UCSD-AML1 (cell line): Measurements from ENCODE around the gene PPP1R12A.
"Not testable (repeated sequence)": the region's sequence is repeated elsewhere in the genome, so short reads cannot be mapped to it uniquely, and the experiment has no call there.

ENCODE experiments used
- DNase-seq: peaks from one replicate; lab custom pipeline; 2025; ENCODE audit not compliant: unreplicated experiment; lab: John Stamatoyannopoulos, UW

PPP1R12A gene

DNA sequence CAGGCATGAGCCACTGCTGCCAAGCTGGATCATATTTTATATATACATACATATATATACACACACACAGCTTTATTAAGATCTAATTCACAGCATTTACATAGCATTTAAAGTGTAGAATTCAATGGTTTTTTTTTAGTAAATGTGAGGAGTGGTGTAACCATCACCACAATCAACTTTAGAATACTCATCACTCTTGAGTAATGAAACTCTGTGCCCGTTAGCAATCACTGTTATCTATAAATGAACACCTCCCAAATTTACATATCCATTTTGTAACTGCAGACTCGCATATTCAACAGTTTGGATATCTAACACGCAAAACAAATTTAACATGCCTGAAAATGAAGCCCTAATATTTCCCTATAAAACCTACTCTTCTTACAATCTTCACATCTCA lies 90.9 kb downstream of the PPP1R12A start:
- no peak for DNase-seq

DNA sequence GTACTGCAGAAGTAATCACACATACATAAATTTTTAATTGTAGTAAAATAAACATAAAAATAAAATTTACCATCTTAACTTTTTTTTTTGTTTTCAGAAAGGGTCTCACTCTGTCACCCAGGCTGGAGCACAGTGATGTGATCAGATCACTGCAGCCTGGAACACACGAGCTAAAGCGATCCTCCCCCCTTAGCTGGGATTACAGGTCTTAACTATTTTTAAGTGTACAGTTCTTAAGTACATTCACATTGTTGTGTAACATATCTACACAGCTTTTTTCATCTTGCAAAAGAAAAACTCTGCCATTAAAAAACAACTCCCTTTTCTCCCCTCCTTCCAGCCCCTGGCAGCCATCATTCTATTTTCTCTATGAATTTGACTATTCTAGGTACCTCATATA lies 92.3 kb downstream of the PPP1R12A start:
- no peak for DNase-seq

DNA sequence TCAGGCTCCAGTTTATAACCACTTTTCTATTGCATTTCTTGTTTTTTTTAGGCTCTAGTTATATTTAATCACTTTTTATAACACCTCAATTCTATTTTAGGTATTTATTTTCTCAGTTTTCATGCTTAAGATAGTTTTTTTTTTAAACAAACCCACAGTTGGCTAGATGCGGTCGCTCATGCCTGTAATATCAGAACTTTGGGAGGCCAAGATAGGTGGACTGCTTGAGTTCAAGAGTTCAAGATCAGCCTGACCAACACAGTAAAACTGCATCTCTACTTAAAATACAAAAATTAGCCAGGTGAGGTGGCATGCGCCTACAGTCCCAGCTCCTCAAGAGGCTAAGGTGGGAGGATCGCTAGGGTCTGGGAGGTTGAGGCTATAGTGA lies 93.0 kb downstream of the PPP1R12A start:
- no peak for DNase-seq

DNA sequence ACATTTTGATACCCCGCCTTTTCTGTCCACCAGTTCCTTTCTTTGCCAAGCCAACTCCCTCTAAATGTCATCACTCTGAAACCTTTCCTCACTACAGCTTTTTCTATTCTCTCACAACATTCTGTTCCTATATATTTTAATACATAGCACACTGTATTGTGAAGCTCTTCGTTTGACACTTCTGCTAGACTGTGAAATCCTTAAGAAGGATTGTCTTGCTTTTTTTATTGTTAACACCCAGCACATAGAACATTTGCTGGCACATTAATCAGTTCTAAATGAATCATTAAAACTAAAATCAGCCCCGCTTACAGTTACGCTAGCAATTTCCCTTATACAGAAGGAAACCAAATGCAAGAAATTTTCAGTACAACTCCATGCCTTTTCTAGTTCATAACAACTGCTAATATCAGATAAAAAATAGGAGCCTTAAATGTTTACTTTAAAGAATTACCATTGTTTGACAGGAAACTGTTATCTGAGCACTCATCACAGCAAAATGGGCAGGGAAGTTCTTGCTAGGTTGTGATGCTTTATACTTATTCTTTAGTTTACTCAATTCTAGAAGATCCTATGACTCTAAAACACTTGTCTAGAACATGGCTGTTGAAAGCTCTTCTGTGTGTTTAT lies 93.5 kb downstream of the PPP1R12A start:
- DNase-seq: no peak

DNA sequence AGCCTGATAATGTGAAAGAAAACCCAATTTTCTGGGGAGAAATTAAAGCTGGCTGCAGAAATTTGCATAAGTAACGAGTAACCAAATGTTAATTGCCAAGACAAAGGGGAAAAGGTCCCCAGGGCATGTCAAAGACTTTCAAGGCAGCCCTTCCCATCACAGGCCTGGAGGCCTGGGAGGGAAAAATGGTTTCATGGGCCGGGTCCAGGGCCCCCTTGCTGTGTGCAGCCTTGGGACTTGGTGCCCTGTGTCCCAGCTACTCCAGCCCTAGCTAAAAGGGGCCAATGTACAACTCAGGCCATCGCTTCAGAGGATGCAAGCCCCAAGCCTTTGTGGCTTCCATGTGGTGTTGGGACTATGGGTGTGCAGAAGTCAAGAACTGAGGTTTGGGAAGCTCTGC lies 96.5 kb downstream of the PPP1R12A start:
- DNase-seq: no peak

DNA sequence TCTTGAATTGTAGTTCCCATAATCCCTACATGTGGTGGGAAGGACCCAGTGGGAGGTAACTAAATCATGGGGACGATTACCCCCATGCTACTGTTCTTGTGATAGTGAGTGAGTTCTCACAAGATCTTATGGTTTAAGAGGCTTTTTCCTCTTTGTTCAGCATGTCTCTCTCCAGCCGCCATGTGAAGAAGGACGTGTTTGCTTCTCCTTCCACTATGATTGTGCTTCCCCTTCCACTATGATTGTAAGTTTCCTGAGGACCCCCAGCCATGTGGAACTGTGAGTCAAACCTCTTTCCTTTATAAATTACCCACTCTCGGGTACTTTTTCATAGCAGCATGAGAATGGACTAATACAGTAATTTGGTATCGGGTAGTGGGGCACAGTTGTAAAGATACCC lies 97.3 kb downstream of the PPP1R12A start:
- DNase-seq: no peak

DNA sequence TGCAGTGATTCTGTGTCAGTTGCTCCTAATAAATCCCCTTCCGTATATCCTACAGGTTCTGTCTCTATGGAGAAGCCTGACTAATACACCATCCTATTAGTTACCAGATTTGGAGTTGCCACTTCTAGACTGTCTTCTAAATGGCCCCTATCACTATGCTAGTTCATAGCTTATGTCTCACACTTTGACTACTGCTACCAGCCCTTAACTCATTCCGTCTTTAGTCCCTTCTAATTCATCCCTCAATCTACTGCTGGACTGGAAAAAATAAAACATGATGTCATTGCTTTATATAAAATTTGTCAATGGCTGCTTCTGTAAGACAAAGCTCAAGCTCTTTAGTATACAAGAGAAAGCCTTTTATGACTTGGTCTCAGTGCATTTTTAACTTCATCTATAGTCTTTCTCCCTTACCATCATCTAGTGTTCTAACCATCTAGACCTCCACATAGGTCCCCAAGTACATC lies 99.5 kb downstream of the PPP1R12A start:
- DNase-seq: no peak

DNA sequence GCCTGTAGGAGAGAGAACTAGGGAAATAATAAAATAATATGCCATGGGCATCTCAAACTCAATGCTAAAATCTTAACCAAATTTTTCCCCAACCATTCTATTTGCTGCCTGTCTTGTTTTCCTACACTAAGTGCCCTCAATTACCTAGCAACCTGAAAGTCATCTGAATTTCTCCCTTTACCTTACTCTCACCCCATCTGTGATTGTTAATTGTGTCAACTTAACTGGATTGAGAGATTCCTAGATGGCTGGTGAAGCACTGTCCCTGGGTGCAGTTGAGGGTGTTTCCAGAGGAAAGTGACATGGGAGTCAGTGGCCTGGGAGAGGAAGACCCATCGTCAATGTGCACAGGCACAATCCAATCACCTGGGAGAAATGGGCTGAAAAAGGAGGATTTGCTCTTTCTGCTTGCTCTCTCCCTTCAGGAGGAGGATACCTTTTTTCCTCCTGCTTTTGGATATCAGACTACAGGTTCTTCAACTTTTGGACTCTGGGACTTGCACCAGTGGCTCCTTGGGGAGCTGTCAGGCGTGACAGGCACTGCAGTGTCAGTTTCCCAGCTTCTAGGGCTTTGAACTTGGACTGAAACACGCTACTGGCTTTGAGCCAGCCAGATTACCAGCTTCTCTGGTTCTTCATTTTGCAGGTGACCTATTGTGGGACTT lies 100.1 kb downstream of the PPP1R12A start:
- DNase-seq: no peak

DNA sequence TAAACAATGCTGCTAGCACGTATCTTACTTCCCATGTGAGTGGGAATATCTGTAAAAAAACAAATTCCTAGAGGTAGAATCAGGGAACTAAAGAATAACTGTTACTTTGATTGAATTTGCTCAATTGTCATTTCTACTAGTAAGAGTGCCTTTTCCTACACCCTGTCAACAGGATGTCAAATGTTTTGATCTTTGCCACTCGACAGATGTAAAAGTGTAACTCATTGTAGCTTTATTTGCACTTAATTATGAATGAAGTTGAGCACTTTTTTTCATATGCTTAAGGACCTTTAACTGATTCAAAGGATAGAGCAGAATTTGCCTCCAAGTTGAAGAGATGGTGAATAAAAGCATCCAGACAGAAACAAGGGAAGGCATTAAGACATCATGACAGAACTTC lies 104.5 kb downstream of the PPP1R12A start:
- DNase-seq: no peak

DNA sequence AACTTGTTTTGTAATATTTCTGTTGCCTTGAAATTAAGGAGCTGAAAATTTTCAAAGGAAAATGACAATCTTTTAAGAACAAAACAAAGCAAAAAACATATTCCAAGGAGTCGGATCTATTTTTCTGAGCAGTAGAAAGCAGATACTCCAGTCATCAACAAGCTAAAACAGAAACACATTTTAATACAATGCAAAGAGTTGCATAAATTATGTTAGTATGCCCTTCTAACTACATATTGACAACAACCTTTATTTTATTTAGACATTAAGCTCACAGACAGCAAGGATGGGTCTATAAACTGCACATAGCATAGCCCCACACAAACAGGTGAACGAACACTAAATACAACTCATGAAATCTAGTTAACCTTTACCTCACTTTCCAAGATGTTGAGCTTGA lies 106.0 kb downstream of the PPP1R12A start:
- DNase-seq: no peak

DNA sequence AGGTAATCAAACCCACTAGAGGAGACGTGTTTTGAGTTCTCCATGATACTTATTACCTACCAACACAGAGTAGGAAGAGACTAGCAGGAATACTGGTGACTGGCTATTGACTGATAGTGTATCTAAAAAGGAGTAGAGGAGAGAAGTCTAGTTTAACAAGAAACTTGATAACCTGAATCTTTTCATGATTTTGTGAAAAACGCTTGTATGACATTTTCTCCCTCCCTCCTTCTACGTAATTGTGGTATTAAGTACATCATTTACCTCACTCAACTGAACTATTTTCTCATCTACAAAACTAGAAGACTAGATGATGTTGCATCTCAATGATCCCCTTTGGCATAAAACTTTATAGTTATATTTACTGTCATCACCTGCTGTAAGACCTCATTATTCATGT lies 107.4 kb downstream of the PPP1R12A start:
- no peak for DNase-seq

DNA sequence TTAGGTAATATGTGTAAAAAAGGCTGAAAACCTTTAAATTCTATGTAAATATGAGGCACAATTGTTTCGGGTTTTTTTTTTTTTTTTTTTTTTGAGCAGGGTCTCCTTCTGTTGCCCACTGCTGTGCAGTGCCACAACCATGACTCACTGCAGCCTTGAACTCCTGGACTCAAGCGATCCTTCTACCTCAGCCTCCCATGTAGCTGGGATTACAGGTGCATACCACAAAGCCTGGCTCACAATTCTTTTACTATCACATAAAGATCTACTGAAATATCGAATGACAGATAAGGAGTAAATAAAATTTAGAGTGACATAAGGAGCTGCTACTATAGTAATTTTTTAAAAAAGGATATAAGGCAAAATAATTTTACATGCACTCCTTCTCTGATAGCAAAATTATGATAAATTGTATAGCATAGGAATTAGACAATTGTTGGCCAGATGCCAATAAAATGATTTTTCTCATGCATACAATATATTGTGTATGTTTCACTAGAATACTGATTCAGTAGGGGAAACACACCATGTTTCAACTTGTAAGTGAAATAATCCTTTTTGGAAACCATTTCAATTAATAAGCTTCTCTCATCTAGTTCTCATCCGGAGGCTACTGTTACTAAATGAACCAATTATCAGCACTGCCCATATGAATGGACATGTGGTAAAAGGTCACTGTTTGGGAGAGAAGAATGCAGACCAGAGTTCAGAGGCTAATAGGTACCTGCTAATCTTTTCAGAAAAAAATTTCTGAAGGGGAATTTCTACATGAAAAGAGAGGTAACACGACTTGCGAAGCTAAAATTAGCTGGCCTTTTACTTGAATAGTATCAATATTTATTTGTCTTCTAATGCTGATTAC lies 108.4 kb downstream of the PPP1R12A start:
- DNase-seq: no peak

DNA sequence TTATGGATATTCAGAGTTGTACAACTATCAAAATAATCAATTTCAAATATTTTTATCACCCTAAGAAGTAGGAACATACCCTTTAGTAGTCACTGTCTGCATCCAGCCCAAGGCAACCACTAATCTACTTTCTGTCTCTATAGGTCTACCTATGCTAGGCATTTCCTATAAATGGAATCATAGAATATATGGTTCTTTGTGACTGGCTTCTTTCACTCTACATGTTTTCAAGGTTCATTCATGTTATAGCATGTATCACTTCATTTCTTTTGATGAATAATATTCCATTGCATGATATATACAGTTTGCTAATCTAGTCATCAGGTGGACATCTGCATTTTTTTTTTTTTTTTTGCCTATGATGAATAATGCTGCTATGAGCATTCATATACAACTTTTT lies 112.4 kb downstream of the PPP1R12A start:
- DNase-seq: no peak

DNA sequence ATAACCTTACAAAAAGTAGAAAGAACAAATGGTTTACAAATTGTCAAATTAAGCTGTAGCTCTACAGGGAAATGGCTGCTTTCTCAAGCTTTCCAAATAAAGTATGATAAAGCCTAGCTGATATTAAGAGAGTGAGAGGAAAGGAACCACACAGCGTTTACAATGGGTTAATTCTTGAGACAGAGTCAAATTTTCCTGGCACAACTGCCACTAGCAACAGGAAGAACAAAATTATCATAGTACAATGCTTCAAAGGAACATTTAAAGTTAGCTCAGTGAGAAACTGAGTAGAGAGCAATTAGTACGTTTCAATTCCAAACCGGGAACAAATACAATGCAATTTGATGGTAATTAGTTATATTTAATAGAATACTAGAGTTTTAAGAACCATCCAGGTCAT lies 116.0 kb downstream of the PPP1R12A start:
- DNase-seq: no peak

DNA sequence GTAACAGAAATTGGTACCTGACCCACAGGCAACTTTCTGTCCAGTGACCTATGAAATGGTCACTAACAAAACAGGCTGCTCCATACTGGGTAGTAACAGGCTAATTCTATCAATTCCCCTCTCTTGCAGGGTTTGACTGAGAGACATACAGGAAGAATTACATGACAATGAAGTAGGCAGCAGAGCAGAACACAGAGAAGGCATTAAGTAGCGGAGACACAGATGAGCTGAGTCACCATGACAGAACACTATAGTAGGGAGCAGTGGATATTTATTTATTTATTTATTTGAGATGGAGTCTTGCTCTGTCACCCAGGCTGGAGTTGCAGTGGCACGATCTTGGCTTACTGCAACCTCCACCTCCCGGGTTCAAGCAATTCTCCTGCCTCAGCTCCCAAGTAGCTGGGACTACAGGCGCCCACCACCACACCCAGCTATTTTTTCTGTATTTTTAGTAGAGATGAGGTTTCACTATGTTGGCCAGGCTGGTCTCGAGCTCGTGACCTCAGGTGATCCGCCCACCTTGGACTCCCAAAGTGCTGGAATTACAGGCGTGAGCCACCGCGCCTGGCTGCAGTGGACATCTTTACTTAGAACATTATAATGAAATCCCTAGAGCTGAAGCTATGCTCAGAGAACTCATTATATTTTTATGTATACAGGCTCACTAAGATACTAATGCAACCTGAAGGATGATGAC lies 150.4 kb downstream of the PPP1R12A start:
- DNase-seq: not testable (repeated sequence)

DNA sequence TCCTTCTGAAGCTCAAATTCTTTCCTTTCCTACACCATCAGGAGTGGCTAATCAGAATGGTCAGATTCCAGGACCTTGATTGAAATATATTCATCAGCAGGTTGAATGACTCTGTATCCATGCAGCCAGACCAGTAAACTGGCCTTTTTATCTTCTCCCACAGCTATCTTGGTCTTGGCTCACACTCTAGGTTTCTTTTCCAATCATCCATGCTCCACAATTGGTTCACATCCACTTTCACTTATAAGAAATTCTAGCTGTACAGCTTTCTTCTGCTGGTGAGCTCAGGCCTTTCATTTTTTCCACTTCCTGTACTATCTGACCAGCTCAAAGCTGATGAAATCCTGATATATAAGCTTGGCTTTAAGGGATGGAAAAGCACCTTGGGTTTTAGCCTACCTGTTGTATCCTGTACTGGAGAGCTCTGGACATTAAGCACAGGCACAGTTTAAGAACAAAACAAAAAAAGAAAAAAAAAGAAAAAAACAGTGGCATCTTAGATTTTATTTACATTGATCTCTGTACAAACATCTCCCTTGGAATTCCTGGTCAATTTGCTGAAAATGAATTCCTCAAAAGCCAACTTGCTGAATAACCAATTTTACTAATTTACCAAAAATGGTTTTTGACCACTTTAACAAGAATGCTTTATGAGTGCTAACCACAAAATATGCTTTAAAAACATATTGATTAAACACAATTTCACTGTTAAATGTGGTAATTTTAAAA lies 152.6 kb downstream of the PPP1R12A start:
- no peak for DNase-seq

DNA sequence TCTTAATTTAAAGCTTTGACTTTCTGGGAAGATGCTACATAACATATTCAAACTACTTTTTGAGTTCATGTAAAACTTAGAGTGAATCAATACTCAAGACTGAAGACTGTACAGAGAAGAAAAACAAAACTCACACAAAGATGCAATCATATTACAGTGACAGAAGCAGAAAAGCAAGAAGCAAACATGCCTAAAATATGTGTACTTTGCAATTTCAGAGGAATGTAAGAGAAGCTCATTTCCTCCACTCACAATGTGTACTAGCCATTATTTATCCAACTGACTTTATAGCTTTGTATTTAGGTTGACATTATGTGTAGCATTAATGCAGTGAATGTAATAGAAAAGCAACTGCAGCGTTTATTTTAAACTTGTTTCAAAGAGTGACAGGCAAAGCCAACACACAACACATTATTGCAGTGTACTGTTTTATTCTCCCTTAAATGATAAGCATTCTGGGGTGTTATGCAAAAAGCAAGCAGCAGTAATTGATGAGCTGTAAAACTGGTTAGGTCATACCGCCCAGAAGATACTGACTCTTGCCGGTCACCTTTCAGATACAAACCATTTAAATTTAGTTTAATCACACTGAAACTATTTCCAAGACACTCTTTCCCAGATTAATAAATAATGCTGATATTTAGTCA lies 156.0 kb downstream of the PPP1R12A start:
- no peak for DNase-seq

DNA sequence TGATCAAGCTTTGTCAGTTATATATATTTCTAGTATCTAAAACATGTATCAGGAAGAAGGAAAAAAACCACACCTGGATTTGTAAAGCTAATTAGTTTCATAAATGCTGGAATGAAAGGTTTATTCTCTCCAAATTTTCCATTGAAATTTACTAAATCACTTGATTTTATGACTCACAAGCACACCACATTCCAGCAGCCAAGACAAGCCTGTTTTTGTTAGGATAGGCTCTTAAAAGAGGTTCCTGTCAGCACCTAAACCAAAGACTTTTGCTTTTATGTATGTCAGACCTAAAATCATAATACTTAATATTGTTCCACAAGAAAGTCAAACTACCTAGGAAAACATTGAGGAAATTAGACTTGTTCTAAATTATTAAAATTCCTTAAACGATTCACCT lies 158.8 kb downstream of the PPP1R12A start:
- no peak for DNase-seq

DNA sequence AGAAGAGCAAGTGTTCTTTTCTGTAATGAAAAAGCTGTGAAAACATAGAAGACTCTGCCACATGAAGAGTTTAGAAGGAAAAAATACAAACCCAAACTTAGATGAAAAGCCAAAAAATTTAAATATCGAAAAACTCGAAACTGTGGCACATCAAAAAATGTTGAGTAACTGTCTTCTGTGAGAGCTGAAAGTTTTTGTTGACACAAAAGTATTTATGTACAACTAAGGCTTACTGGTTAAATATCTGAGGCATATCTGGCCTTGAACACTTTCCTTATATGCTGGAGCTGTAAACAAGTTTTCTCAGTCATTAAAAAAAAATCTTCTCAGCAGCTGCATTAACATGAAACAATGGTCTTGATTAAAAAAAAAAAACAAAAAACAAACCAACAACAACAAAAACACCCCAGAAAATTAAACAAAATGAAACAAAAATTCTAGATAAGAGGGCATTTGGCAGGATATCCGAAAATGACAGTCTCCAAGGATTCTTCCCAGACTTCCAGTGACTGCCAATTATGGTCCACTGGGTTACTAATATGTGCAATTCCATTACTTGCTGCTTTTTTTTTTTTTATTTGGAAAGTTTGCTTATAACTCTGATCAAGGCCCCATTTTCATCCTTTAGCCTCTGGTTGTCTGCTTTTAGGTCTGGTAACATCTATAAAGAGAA lies 159.4 kb downstream of the PPP1R12A start:
- no peak for DNase-seq

DNA sequence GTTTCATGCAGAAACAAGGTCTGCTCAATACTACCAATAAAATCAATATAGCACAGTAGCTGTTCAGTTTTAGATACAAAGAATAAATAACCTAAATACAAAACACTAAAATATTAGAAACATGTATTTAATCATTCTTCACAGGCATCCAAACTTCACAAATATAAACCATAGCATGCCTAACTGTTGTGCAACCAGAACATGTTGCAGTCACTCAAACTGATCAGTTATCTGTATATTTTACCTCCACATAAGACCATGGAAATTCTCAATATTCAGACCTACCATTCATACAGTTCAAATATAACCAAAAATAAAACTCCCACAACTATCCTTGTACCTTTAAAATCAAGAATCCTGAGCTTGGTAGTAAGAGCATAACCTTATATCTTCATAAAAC lies 161.0 kb downstream of the PPP1R12A start:
- DNase-seq: no peak
